Measurements from ENCODE around the gene CYGB.

Gene CYGB

DNA sequence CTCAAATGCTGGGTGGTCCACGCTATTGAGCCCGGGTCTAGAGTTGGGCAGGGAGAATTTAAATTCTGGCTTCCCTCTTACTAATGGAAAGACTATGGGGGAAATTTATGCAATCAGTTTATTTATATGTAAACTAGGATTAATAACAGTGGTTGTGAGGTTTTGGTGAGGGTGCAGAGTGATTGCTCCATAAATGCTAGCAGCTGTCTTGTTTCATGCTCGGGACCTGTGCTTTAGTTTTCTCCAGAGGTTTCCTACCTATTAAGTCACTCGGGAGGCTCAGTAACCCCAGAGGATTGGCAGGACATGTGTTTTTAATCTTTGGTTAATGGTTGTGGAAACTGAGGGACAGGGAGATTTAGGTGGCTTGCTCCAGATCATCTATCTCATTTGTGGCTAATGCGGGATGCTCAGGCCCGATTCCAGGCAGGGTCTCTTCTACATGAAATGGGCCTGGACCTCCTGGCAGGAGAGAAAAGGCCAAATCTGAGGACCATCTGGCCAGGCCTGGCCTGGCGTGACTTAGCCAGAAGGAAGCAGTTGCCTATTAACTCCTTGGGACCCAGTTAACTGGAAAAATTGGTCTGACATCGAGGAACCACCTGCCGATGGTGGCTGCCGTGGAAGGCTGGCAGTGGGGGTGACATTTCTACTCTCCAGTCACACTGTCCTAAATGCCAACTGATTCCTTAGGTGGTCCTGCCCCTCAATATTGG lies 4.4 kb upstream of the CYGB start:
- H3K4me3 ChIP-seq (ENCODE audit: low read depth, low read length), result no peak overlapping the region
- DNase-seq (ENCODE audit: low read depth), result no peak
- TF ChIP-seq, protein P1, sequence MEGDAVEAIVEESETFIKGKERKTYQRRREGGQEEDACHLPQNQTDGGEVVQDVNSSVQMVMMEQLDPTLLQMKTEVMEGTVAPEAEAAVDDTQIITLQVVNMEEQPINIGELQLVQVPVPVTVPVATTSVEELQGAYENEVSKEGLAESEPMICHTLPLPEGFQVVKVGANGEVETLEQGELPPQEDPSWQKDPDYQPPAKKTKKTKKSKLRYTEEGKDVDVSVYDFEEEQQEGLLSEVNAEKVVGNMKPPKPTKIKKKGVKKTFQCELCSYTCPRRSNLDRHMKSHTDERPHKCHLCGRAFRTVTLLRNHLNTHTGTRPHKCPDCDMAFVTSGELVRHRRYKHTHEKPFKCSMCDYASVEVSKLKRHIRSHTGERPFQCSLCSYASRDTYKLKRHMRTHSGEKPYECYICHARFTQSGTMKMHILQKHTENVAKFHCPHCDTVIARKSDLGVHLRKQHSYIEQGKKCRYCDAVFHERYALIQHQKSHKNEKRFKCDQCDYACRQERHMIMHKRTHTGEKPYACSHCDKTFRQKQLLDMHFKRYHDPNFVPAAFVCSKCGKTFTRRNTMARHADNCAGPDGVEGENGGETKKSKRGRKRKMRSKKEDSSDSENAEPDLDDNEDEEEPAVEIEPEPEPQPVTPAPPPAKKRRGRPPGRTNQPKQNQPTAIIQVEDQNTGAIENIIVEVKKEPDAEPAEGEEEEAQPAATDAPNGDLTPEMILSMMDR (IDR thresholded peaks at IDR 0.05; ENCODE audit: low read depth, low read length, missing control alignments), result no peak

DNA sequence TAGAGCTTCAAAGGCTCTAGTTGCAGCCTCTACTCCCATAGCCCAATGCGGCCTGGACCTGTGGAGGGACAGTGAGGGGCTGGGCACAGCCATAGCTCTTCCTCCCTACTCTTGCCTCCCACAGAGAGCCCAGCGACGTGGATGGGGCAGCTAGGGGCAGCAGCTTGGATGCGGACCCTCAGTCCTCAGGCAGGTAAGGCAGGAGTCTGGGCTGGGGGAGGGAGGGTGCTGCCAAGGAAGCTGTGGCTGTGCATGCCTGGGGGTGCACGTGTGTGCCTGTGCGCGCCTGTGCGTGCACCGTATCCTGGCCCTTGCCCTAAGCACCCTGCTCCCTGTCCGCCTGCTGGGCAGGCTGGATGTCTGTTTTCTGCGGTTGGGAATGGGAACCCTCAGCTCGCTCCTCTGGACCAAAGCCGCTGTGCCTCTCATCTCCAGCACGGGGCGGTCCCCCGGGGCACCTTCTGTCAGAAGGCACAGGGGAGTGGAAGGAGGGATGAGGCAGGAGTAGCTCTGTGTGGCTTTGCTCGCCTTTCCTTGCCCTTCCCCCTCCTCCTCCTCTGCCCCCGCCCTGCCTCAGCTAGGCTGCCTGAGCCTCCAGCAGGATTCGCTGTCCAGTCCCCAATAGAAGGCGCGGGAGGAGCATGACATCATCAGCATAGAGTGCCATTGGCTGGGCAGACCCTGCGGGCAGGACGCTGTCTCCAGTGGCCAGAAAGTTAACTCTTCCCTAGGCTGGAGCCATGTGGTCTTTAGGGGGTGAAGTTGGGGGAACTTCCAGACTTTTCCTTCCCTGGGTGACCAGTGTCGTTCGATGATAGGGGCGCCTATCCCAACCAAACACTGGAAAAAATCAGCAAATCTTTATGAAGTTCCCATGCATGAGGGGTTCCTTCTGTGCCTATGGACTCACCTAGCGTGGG lies 3.1 kb upstream of the CYGB start:
- no peak overlapping the region for H3K4me3 ChIP-seq (ENCODE audit: low read depth, low read length)
- DNase-seq (ENCODE audit: low read depth), result no peak
- TF ChIP-seq, protein P1 (IDR thresholded peaks at IDR 0.05; ENCODE audit: low read depth, low read length, missing control alignments), result no peak

DNA sequence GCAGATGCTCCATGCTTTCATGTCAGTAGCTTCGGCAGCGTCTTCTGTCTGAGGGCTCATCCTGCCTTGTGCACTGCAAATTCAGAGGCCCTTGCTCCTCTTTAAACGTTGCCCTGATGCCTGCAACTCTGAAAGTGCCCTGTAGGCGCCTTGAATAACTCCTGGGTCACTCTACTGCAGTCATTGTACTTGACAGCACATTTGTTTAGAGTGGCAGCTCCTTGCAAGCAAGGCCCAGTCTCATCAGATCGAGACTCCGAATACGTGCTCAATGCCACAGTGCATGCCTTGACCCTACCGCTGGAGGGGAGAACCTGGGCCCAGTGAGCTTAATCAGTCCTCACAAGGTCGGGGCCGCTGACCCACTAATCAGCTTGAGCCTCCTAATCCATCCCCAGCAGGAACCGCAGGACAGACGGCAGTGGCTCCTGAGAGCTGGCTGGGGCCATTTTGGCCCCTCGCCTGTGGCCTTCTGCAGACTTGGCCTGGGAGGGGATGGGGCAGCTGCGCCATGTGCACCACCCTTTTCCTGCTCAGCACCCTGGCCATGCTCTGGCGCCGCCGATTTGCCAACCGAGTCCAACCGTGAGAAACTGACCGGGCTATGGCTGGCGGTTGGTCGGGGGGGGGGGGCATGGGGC lies 2.2 kb upstream of the CYGB start, which contains the start of gene PRCD:
Gene PRCD, plus strand, starts transcription at position 414 of the 641 bp plus-strand sequence. Its CDS starts 98 bp downstream, at position 512.
- TF ChIP-seq, protein P1 (IDR thresholded peaks at IDR 0.05; ENCODE audit: low read depth, low read length, missing control alignments), result peak; percentile 29
- DNase-seq (ENCODE audit: low read depth), result no peak
- H3K4me3 ChIP-seq (ENCODE audit: low read depth, low read length), result no peak within 1 kb of the TSS

DNA sequence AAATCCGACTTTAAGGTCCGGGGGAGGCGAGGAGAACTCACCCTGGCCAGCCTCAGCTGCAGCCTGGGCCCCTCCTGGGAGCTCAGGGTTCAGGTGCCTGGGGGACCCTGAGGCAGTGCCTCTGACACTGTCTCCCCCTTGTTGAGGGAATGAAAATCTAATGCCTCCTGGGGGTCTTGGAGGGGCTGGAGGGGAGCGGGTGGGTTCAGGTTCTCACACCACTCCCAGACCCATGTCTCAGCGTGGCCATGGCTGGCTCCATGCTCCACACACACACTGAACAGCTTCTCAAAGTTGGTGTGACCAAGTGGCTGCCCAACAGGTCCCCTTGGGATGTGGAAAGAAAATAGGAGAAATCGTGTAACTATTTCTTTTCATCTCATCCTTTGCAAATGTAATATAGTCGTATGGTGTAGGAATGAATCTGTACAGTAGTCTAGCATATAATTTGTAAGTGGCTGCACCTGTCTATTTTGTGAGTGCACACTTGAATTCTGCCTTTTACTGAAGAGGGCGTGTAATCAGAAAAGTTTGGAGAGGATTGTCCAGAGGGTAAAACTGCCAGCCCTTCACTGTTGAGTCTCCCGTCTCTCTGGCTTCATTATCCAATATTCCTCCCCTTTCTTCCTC lies 1.5 kb upstream of the CYGB start:
- TF ChIP-seq, protein P1 (IDR thresholded peaks at IDR 0.05; ENCODE audit: low read depth, low read length, missing control alignments), result no peak

DNA sequence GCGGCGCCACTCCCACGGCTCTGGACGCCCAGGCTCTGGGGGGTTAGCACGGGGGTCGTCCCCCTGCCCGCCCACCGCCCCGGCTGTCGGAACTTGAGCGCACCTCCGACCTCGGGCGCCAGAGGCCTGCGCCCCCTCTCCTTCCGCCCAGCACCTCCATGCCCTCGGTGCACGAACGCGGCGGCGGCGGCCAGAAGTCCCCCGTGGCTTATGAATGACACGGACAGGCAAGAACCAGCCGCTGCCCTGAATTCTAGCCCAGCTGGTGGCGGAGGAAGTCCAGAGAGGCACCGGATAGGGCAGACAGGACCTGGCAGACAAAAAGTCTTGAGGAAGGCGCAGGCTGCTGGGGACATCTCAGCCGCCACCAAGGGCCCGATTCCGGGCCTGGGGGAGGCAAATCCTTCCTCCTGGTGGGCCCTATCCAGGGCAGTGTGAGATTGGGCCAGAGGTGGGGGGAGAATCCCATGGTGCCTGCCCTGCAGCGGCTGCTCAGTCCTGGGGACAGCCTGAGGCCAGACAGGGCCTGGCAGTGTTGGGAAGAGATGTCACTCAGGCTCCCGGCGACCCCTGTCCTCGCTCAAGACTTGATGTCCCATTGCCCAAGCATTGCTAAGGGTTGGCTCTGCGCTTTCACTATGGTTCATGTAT lies 897 bp upstream of the CYGB start:
- no peak overlapping the region for H3K4me3 ChIP-seq (ENCODE audit: low read depth, low read length)
- no peak for DNase-seq (ENCODE audit: low read depth)
- TF ChIP-seq, protein P1 (IDR thresholded peaks at IDR 0.05; ENCODE audit: low read depth, low read length, missing control alignments), result no peak

More for the DNA sequence above, 1.5 kb upstream of the CYGB start:
- DNase-seq (ENCODE audit: low read depth), result no peak
- H3K4me3 ChIP-seq (ENCODE audit: low read depth, low read length), result no peak overlapping the region

DNA sequence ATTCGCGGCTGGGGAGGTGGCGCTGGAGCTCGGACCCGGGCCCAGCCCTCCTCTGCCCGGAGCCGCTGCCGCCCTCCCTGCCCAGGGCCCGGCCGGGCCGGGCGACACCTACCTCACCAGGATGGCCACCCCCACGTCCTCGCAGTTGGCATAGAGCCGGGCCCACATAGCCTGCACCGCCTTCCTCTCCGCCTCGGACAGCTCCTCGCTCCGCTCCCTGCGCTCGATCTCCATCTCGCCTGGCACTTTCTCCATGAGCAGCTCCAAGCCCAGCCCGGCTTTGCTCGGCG lies 276 bp downstream of the CYGB start:
- DNase-seq (ENCODE audit: low read depth), result no peak
- no peak overlapping the region for H3K4me3 ChIP-seq (ENCODE audit: low read depth, low read length)
- TF ChIP-seq, protein P1 (IDR thresholded peaks at IDR 0.05; ENCODE audit: low read depth, low read length, missing control alignments), result no peak
